Frontal cortex (tissue), 4 donors: Measurements from ENCODE around the gene LENG1. TPM values are rescaled to one million over a fixed set of nuclear protein-coding genes. Genes with fewer than 3 reads are reported as not detected.

ENCODE experiments used
- DNase-seq, 2 donors: peaks; one replicate each; pipeline ENCODE4 v3.0.0; 2012; ENCODE audit warnings: low spot score in 2 of 2
- FAIRE-seq: peaks from 2 replicates; lab custom pipeline; 2012; peaks lifted over from hg19 to GRCh38; lab: Jason Lieb, UNC
- total RNA-seq: library from RNA; depleted of rRNA; stranded (reverse); fragments of >200 nt; gene quantifications from one replicate; pipeline ENCODE4 v1.2.3, GENCODE V29; 2014
- donor health status: control.
- donor health status: control.
- donor health status: control.

The LENG1 gene
- total RNA-seq, 1 donor from 2014 or later: 7.3 TPM

GRCh38 chr19:54127688-54128440, 31.7 kb downstream of the LENG1 start:
- DNase-seq (no peak), FAIRE-seq (no peak)

- FAIRE-seq: no peak
Observed at GRCh38 chr19:54125713-54126112, 33.8 kb downstream of the LENG1 start.

DNA sequence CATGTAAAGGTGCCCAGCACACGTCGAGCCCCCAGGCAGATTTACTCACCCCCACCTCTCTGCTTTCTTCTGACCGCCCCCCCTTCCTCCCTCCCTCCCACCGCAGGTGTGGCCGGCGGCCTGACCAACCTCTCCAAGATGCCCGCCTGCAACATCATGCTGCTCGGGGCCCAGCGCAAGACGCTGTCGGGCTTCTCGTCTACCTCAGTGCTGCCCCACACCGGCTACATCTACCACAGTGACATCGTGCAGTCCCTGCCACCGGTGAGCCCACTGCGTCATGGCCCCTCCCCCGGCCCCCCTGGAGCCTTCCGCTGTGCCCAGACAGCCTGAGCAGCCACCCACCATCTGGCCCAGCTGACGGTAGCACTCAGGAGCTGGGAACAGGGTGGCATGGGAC, 35.1 kb downstream of the LENG1 start:
- no peak for FAIRE-seq
- DNase-seq: no peak

More at GRCh38 chr19:54125713-54126112, 33.8 kb downstream of the LENG1 start:
- DNase-seq: no peak

DNA sequence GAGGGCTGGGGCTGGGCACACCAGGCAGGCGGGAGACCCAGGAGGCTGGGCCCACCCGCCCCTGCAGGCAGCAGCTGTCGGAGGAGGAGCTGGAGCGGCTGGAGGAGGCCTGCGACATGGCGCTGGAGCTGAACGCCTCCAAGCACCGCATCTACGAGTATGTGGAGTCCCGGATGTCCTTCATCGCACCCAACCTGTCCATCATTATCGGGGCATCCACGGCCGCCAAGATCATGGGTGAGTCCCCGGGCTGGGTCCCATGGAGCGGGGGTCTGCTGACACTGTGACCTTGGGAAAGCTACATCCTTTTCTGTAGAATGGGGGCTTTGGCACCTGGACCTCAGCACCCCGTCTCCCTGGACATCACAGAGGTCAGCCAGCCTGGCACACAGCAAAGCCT, 35.8 kb downstream of the LENG1 start:
- DNase-seq (no peak), FAIRE-seq (no peak)

DNA sequence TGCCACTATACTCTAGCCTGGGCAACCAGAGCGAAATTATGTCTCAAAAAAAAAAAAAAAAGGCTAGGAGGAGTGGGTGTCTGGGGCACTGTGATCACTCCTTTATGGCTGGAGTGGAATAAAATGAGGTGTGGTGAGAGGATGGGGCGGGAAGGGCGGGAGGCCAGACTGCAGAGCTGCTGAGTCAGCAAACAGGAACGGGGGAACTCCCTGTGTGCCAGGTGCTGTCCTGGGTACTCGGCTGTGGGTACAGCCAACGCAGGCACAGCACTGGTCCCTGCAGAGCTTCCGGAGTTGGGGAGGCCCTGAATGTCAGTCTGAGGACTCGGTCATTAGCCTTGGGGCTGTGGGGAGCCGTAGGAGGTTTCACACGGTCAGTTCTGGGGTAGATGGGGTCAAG, 38.3 kb downstream of the LENG1 start:
- no peak for FAIRE-seq
- DNase-seq: no peak

- FAIRE-seq: no peak
Observed at GRCh38 chr19:54115109-54116063, 44.1 kb downstream of the LENG1 start, which contains the start of the genes PRPF31 and TFPT. PRPF31 (plus strand) TSS chr19:54115754; CDS start chr19:54118279, 2,525 bp downstream. TFPT (minus strand) TSS chr19:54115657; CDS start chr19:54115269, 388 bp downstream.

DNA sequence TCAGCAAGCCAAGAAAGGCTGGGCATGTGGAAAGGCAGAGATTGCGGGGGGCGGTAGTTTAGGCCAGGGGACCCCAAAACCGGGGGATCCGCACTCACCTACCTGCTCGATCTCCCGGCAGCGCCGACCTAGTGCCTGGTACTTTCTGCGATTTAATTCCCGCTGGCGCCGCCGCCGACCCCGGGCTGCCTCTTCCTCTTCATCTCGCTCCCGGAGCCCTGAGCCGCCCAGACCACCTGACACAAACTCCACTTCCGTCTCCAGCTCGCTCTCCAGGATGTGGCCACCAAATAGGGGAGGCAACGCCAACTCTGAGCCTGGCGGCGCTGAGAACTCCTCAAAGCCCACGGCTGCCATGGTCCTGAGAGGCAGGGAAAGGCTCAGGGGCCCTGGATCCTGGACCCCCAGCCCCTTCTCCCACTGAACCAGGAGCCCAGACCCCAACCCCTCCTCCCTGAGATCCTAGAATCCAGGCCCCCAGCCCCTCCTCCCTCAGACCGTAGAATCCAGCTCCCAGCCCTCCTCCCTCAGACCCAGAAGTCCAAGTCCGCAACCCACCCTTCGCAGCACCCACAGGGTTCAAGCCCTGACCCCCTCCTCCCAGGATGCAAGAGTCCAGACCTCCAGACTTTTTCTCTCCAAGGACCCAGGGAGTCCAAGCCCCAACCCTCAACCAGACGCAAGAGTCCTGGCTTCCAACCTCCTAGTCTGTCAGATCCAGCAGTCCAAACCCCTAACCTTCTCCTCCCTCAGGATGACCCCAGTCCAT, 45.0 kb downstream of the LENG1 start:
- DNase-seq (no peak), FAIRE-seq (no peak)

More at GRCh38 chr19:54115109-54116063, 44.1 kb downstream of the LENG1 start, which contains the start of the genes PRPF31 and TFPT:
- DNase-seq: peak; percentile 90 to 95

GRCh38 chr19:54109651-54110050, 49.9 kb downstream of the LENG1 start:
- DNase-seq (no peak), FAIRE-seq (no peak)

DNA sequence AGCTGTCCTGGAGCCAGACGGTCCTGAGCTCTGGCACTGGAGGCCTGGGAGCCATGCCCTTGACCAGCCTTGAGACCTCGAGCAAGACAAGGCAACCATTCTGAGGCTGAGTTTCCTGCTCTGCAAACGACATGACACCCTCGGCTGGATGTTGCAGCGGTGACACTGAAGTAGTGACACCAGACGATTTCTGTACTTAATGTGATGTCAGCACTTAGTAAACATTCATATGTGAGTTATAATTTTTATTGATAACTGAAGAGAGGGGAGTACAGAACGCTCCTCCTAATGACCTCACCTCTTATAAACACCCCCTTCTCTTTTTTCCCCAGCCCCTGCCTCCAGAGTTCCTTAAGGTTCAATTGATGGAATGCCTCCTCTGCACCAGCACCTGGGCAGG, 51.0 kb downstream of the LENG1 start:
- FAIRE-seq (no peak), DNase-seq (no peak)

GRCh38 chr19:54107876-54108490, 51.5 kb downstream of the LENG1 start:
- FAIRE-seq (no peak), DNase-seq (no peak)

GRCh38 chr19:54106716-54107115, 52.8 kb downstream of the LENG1 start:
- FAIRE-seq (no peak), DNase-seq (no peak)

GRCh38 chr19:54105796-54106195, 53.7 kb downstream of the LENG1 start:
- FAIRE-seq: no peak
- no peak for DNase-seq

Other genes with a start within 250 kb of the LENG1 start
- gene CACNG8, start 196.8 kb downstream of the LENG1 start, total RNA-seq: 4.1 TPM
- gene CACNG6, start 168.1 kb downstream of the LENG1 start, total RNA-seq: under 0.01 TPM
- not detected for gene VSTM1, start 95.8 kb downstream of the LENG1 start, total RNA-seq
- not detected for gene TARM1, start 78.4 kb downstream of the LENG1 start, total RNA-seq
- gene OSCAR, start 58.9 kb downstream of the LENG1 start, total RNA-seq: not detected
- 9.4 TPM for gene NDUFA3, start 56.9 kb downstream of the LENG1 start, total RNA-seq
- 6.5 TPM for gene TFPT, start 44.1 kb downstream of the LENG1 start, total RNA-seq
- 25.3 TPM for gene PRPF31, start 44.0 kb downstream of the LENG1 start, total RNA-seq
- 3.7 TPM for gene CNOT3, start 22.0 kb downstream of the LENG1 start, total RNA-seq
- gene TMC4, start 13.4 kb upstream of the LENG1 start, total RNA-seq: not detected
- 18.3 TPM for gene MBOAT7, start 29.9 kb upstream of the LENG1 start, total RNA-seq
- gene TSEN34, start 31.6 kb upstream of the LENG1 start, total RNA-seq: 33.4 TPM
- 2,066 TPM for gene RPS9, start 41.1 kb upstream of the LENG1 start, total RNA-seq
- gene LILRB3, start 63.3 kb upstream of the LENG1 start, total RNA-seq: not detected
- under 0.01 TPM for gene LILRA6, start 83.1 kb upstream of the LENG1 start, total RNA-seq
- under 0.01 TPM for gene LILRB5, start 97.6 kb upstream of the LENG1 start, total RNA-seq
- gene LILRB2, start 121.4 kb upstream of the LENG1 start, total RNA-seq: not detected
- 0.82 TPM for gene LILRA5, start 153.4 kb upstream of the LENG1 start, total RNA-seq
- gene LILRA4, start 179.4 kb upstream of the LENG1 start, total RNA-seq: under 0.01 TPM
- 1.6 TPM for gene LAIR1, start 205.2 kb upstream of the LENG1 start, total RNA-seq